ENCODE measurements around the gene VPS16. TPM values are rescaled to one million over a fixed set of nuclear protein-coding genes. Genes with fewer than 3 reads are reported as not detected.

The VPS16 gene
- 10 to 100 TPM; 35.7 to 45.0 (median 40.9) TPM for polyA plus RNA-seq (ENCODE audit: insufficient read length in 4 of 4)

DNA sequence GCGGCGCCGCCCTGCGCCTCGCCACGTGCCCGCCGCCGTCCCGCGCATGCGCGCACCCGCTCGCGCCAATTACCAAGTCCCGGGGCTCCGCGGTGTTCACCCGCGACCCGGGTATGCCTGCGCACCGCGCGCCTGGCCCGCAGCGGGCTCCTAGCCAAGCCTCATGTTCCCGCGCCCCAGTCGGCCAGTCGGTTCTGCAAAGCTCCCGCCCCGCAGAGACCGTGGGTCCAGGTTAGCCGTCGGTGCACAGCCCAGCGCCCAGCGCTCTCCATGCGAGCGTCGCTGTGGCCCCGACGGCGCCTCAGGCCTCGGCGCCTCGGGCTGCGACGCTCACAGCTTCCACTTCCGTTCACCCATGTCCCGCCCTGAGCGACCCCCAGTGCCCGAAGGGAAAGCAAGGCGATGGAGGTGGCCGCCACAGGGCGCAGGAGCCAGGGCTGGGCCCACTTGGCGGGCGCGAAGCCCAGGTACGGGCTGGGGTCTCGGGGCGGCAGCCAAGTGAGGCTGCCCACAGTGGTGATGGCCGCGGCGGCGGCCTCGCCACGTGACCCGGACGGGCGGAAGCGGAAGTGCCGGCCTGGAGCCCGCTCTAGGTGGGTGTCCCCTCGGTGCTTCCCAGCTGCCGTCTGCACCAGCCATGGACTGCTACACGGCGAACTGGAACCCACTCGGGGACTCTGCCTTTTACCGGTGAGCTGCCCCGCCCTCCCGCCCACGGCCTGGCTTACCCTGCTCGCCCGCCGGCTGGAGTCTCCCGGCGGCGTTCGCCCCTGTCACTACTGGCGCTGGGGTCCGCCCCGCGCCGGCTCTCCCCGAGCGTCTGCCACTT is at the start of gene VPS16, which contains the start of gene PCED1A:
Gene VPS16 (plus strand): TSS at position 608 of the 829 bp plus-strand sequence. CDS start 30 bp downstream, at position 638.
Gene PCED1A (minus strand): TSS at position 518 of the 829 bp plus-strand sequence. CDS start 743 bp downstream, outside the sequence.
- DNase-seq (ENCODE audit: low read depth in 4 of 4, low spot score in 2 of 4) = peak in 3 of 4 donors; percentile 70 to 75 (median 75)

DNA sequence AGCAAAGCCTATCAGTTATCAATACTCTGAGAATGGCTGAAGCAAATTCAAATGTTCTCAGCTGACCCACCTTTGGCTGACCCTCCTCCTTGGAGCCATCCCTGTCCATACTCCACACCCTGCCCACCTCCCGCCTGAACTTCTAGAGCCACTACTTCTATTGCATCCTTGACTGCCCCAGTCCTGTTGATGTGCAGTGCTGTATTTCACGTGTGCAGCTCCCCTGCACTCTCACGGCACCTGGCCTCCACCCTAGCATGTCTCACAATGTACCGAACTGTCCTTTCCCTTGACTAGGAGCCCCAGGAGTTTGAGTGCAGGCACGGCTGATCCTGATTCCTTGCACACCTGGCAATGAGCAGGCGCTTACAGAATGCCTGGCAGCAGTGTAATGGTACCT is 47.1 kb upstream of the VPS16 start:
- DNase-seq (ENCODE audit: low read depth in 4 of 4, low spot score in 2 of 4) = no peak

GRCh38 chr20:2794202-2794748 is 46.3 kb upstream of the VPS16 start:
- no peak for DNase-seq (ENCODE audit: low read depth in 4 of 4, low spot score in 2 of 4)

DNA sequence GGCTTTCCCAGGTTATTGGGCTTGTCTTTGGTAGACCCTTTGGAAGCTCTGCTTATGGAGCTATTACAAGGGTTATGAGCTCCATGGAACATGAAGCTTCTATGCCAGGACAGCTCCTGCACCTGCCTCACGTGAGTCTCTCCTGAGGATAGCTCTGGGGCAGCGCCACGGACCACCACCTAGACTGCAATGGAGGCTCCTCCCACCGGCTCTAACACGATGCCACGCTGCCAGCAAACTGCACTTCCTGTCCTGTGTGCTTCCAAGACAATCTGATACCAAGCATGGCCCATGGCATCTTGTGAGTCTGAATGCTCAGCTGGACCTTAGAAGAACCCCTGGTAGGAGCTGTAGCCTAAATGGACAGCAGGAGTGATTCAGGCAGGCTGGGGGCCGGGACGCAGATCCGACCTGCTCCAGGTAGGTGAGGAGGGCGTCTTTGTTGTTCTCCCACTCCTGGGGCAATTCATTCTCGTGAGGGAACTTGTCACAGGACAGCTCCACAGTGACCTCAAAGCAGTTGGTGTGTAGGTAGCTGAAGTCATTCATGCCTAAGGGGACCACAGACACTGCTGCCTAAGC is 45.6 kb upstream of the VPS16 start:
- no peak for DNase-seq (ENCODE audit: low read depth in 4 of 4, low spot score in 2 of 4)

- no peak for DNase-seq (ENCODE audit: low read depth in 4 of 4, low spot score in 2 of 4)
These were observed 45.1 kb upstream of the VPS16 start for GRCh38 chr20:2795451-2795850.

DNA sequence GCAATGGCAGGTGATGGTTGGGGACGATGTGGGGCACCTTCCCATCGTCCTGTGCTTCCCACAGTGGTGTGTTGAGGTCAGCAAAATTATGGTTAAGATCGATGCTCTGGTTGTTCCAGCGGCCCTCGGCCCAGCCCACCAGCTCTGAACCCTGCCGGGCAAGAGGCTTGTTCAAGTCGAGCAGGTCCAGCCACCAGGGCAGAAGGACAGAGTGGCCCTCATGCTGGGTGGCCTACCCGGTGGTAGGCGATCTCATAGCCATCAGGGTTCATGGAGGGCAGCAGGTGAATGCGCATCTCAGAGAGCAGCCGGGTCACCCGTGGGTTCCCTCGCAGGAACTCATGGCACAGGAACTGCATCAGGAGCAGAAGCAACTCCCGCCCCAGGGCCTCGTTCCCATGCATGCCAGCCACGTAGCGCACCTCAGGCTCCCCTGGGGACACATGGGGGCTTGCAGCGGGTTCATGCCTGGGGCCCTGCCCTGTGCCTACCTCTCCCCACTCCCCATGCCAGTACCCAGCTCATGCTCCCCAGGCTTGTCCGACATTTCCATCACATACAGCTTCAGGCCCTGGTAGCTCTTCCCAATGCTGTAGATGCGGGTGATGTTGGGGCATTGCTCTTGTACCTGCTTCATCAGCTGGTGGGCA is 44.4 kb upstream of the VPS16 start:
- DNase-seq (ENCODE audit: low read depth in 4 of 4, low spot score in 2 of 4) = no peak

DNA sequence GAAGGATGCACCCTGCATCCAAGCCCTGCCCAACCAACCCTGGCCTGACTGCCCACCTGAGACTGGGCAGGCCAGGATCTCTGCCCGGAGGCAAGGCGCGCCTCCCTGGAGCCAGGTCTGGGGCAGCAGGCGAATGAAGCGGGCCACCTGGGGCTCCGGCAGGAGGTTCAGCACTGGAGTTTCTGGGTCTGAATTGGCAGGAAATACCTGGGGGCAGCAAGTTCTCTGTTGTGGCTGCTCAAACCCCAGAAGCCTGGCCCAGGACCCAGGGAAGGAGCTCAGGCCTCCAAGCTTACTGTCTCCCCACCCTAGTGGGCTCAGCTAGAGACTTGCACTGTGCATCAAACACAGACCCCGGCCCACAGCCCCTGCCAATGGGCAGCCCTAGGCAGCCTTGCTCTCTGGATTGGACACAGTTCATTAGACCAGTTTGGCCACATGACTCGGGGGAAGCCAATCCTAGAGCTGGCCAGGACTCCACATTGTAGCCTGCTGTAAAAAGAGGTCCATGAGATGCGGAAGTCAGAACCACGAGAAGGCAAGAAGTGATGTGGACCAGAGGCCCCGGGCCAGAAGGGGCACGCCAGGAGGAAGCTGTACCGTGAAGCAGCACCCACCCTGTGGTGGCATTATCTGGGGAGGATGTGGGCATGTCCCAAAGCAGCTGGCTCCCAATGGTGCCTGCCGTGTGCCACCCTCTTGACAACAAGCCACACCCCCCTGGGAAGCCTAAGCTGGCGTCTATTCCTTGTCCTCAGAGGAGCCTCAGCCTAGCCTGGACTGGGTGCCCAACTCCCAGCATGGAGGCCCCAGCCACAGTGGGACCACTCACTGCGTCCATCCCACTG is 43.2 kb upstream of the VPS16 start:
- DNase-seq (ENCODE audit: low read depth in 4 of 4, low spot score in 2 of 4) = no peak

- no peak for DNase-seq (ENCODE audit: low read depth in 4 of 4, low spot score in 2 of 4)
These were observed 42.3 kb upstream of the VPS16 start for GRCh38 chr20:2798095-2798805.

DNA sequence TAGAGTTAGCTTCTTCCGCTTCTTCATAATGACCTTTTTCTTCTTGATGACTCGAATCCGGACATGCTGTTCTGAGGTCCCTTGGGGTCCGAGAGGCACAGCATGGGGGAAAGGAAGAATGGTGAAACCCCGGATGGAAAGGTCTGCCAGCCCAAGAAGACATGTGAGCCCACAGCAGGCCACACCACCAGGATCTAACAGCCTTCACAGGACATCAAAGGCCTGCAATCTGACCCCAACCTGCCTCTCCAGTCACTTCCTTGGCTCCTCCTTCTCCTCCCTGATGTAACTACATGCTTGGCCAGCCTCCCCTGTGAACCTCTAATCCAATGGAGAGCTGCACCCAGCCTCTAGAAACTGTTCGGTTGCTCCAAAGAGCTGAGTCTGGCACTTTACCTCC is 41.7 kb upstream of the VPS16 start:
- DNase-seq (ENCODE audit: low read depth in 4 of 4, low spot score in 2 of 4) = no peak

DNA sequence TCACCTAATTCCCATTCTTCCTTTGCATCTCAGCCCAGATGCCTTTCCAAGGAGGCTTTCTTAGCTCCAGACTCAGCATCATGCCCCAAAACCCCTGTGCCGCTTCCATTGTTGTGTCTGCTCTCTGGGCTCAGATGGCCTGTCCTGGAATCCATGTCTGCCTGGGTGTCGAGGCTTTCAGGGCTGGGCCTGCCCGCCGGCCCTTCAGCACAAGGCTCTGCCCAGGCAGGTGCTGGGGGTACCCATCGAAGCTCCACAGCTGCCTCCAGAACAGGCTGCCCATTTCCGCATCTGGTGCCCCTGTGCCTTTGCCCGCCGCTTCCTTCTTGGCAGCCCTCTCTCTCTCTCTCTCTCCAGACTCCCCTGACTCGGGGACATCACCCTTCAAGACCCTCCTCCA is 41.3 kb upstream of the VPS16 start:
- DNase-seq (ENCODE audit: low read depth in 4 of 4, low spot score in 2 of 4) = no peak

DNA sequence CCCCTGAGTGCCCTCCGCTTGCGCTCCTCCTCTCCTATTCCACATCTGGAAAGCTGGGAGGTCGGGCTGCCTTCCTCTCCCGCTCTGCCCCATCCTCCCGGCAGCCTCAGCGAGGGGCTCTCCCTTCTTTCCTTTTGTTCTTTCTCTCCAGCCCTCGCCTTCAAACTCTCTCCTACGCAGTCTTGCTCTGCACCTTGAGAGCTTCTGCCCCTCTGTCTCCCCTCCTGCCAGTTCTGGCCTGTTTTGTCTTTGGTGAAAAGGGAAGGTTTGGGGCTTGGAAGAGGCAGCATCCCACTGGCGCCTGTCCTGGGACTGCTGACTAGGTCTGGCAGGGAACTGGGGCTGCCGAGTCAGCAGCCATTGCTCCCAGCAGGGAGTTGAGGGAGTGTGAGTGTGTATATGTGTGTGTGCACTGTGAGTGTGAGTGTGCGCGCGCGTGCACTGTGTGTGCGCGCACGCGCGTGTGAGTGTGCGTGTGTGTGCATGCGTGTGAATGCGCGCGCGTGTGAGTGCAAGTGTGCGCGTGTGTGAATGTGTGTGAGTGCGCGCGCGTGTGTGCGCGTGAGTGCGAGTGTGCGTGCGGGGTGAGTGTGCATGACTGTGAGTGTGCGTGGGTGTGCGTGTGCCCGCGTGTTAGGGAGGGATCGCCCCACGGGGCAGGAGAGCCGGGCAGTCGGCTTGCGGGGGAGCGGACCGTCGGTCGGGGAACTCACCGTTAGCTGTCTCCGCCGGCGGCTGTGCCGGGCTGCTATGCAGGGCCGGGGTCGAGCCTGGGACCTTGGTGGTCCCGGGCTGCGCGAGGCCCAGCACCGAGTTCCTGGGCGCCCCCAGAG is 40.6 kb upstream of the VPS16 start:
- no peak for DNase-seq (ENCODE audit: low read depth in 4 of 4, low spot score in 2 of 4)

DNA sequence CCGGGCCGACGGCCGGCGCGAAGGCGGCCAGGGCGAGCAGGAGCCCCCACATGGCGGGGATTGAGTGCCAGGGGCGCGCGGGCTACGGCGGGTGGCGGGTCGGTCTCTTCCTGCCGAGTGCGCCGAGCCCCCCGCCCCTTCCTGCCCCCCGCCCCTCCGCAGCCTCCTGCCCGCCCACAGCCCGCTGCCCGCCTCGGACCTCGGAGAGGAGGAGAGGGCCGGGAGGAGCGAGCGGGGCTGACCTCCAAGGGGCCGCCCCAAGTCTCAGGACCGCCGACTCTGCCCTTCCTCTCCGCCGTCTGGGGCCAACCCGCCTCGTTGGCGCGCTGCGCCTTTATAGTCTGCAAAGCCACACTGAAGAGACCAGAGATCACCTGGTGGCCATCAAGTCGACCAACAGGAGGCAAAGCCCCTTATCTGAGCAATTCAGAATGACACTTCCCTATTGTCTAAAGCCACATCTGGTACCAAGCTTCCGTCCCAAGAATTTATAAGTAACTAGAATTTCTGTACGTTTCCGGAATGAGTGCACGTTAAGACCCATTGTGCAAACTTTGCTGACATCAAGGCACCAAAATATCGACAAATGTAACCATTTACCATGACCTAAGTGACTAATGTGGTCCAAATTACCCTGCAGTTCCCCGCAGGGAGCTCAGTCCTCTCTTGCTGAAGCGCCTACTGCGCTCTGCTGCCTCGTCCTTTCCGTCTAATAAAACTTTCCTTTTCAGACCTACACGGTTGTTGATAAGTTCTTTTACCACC is 39.8 kb upstream of the VPS16 start, which contains the start of gene CPXM1:
Gene CPXM1 (minus strand): TSS at position 107 of the 765 bp plus-strand sequence. CDS start 55 bp downstream, at position 52.
- DNase-seq (ENCODE audit: low read depth in 4 of 4, low spot score in 2 of 4) = no peak

DNA sequence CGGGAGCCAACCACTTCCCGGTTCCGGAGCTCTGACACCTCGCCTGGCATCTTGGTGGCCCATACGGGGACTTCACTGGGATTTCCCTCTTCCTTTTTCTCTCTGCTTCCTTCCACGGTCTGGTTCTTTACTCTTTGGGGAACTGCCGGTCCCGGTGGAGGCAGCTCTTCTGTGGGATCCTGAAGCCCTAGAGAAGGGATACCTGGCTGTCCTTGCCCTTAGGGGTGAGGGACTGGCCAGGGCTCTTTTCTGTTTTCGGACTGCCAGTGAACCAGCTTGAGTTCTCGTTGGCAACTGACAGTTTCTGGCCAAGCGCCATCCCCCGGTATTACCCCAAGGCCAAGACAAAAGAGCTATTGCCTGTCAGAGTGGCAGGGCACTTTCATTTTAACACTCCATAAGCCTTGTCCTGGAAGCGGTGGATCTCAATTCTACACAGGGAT is 39.2 kb upstream of the VPS16 start:
- DNase-seq (ENCODE audit: low read depth in 4 of 4, low spot score in 2 of 4) = no peak

GRCh38 chr20:2804041-2804828 is 36.3 kb upstream of the VPS16 start:
- DNase-seq (ENCODE audit: low read depth in 4 of 4, low spot score in 2 of 4) = no peak

- no peak for DNase-seq (ENCODE audit: low read depth in 4 of 4, low spot score in 2 of 4)
These were observed 35.5 kb upstream of the VPS16 start for GRCh38 chr20:2804852-2805688.

GRCh38 chr20:2805689-2806350 is 34.7 kb upstream of the VPS16 start:
- DNase-seq (ENCODE audit: low read depth in 4 of 4, low spot score in 2 of 4) = no peak
